NB4 (cell line): ENCODE results near the gene CDK11A.

ENCODE experiments used
- MYC ChIP-seq: IDR thresholded peaks from 2 replicates; pipeline ENCODE4 v1.6.1; 2011; ENCODE audit warnings: low read depth, low read length
- POLR2A ChIP-seq: IDR thresholded peaks from 2 replicates; pipeline ENCODE4 v1.6.1; 2011; ENCODE audit warnings: mild to moderate bottlenecking; ENCODE audit not compliant: insufficient read length; ENCODE audit errors: extremely low read depth
- TF ChIP-seq, protein P1 (sequence below): IDR thresholded peaks from one replicate; pipeline ENCODE4 v1.5.1; 2012; ENCODE audit warnings: low read depth, low read length
- TF ChIP-seq, protein P2 (sequence below): IDR thresholded peaks from 2 replicates; pipeline ENCODE4 v1.6.1; 2011; ENCODE audit warnings: low read depth, low read length

DNA sequence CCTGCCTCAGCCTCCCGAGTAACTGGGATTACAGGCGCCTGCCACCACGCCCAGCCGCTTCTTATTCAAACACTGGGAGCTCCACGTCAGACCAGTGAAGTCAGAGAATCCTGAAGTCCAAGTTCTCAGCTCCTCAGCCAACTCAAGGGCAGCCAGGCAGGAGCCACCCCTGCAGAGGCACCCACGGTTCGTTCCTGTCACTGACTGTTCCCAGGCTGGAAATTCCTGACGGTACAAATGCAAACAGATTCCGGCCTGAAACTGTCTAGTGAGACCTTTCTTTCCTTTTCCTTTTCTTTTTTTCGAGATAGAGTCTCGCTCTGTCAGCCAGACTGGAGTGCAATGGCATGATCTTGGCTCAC is 43.3 kb downstream of the CDK11A start:
- TF ChIP-seq POLR2A, result no peak
- TF ChIP-seq, protein P1, sequence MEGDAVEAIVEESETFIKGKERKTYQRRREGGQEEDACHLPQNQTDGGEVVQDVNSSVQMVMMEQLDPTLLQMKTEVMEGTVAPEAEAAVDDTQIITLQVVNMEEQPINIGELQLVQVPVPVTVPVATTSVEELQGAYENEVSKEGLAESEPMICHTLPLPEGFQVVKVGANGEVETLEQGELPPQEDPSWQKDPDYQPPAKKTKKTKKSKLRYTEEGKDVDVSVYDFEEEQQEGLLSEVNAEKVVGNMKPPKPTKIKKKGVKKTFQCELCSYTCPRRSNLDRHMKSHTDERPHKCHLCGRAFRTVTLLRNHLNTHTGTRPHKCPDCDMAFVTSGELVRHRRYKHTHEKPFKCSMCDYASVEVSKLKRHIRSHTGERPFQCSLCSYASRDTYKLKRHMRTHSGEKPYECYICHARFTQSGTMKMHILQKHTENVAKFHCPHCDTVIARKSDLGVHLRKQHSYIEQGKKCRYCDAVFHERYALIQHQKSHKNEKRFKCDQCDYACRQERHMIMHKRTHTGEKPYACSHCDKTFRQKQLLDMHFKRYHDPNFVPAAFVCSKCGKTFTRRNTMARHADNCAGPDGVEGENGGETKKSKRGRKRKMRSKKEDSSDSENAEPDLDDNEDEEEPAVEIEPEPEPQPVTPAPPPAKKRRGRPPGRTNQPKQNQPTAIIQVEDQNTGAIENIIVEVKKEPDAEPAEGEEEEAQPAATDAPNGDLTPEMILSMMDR, result no peak
- TF ChIP-seq, protein P2, sequence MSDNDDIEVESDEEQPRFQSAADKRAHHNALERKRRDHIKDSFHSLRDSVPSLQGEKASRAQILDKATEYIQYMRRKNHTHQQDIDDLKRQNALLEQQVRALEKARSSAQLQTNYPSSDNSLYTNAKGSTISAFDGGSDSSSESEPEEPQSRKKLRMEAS, result no peak
- TF ChIP-seq MYC, result no peak
